HEK293T (cell line): ENCODE measurements around the gene CYP27C1.

Experiments used
- CTCF ChIA-PET: fragments of 350-600 bp; formaldehyde crosslinking; extraction: SDS; loops from one replicate; lab custom pipeline; 2021; ENCODE audit warnings: antibody characterized with exemption, inconsistent platforms; lab: Yijun Ruan, JAX
- POLR2A ChIA-PET: fragments of 350-600 bp; formaldehyde crosslinking; extraction: SDS; loops from one replicate; lab custom pipeline; 2020; ENCODE audit warnings: antibody characterized with exemption, inconsistent platforms; lab: Yijun Ruan, JAX
- DNase-seq: peaks from one replicate; pipeline ENCODE4 v3.0.0; 2012; ENCODE audit warnings: mixed read lengths; ENCODE audit errors: extremely low spot score
- ARNT ChIP-seq: fragments of 450-650 bp; IDR thresholded peaks from 2 replicates; pipeline ENCODE4 v1.6.1; 2017; ENCODE audit warnings: mild to moderate bottlenecking
- BHLHE40 ChIP-seq: fragments of 450-650 bp; IDR thresholded peaks from 2 replicates; pipeline ENCODE4 v1.6.1; 2016; ENCODE audit warnings: mild to moderate bottlenecking, moderate library complexity, borderline replicate concordance
- CTBP1 ChIP-seq: fragments of 450-650 bp; IDR thresholded peaks from 2 replicates; pipeline ENCODE4 v1.6.1; 2016; ENCODE audit warnings: borderline replicate concordance
- ELF4 ChIP-seq: fragments of 450-650 bp; IDR thresholded peaks from 2 replicates; pipeline ENCODE4 v1.6.1; 2017; ENCODE audit warnings: antibody characterized with exemption
- FOXA1 ChIP-seq: fragments of 450-650 bp; IDR thresholded peaks from 2 replicates; pipeline ENCODE4 v1.6.1; 2016; ENCODE audit warnings: mild to moderate bottlenecking
- FOXK2 ChIP-seq: fragments of 450-650 bp; IDR thresholded peaks from 2 replicates; pipeline ENCODE4 v1.6.1; 2016; ENCODE audit warnings: mild to moderate bottlenecking
- FOXM1 ChIP-seq: fragments of 450-650 bp; IDR thresholded peaks from 2 replicates; pipeline ENCODE4 v1.6.1; 2017; ENCODE audit warnings: mild to moderate bottlenecking, borderline replicate concordance
- HDGF ChIP-seq: fragments of 450-650 bp; IDR thresholded peaks from 2 replicates; pipeline ENCODE4 v1.6.1; 2017; ENCODE audit warnings: antibody characterized with exemption, borderline replicate concordance
- L3MBTL2 ChIP-seq: fragments of 450-650 bp; conservative IDR thresholded peaks from 2 replicates; pipeline ENCODE4 v1.6.1; 2016; ENCODE audit warnings: mild to moderate bottlenecking
- LEF1 ChIP-seq: fragments of 450-650 bp; IDR thresholded peaks from 2 replicates; pipeline ENCODE4 v1.6.1; 2017; ENCODE audit warnings: mild to moderate bottlenecking, borderline replicate concordance
- NFRKB ChIP-seq: fragments of 450-650 bp; IDR thresholded peaks from 2 replicates; pipeline ENCODE4 v1.6.1; 2016; ENCODE audit warnings: mild to moderate bottlenecking, moderate library complexity
- SP1 ChIP-seq: fragments of 450-650 bp; IDR thresholded peaks from 2 replicates; pipeline ENCODE4 v1.6.1; 2017
- SUZ12 ChIP-seq: fragments of 450-650 bp; IDR thresholded peaks from 2 replicates; pipeline ENCODE4 v1.6.1; 2016; ENCODE audit warnings: mild to moderate bottlenecking
- TARDBP ChIP-seq: fragments of 450-650 bp; IDR thresholded peaks from 2 replicates; pipeline ENCODE4 v1.6.1; 2016
- ZNF384 ChIP-seq: fragments of 450-650 bp; IDR thresholded peaks from 2 replicates; pipeline ENCODE4 v1.6.1; 2016
- TF ChIP-seq, protein P1 (sequence below): fragments of 450-650 bp; IDR thresholded peaks from 2 replicates; pipeline ENCODE4 v1.6.1; 2016

Gene CYP27C1

DNA sequence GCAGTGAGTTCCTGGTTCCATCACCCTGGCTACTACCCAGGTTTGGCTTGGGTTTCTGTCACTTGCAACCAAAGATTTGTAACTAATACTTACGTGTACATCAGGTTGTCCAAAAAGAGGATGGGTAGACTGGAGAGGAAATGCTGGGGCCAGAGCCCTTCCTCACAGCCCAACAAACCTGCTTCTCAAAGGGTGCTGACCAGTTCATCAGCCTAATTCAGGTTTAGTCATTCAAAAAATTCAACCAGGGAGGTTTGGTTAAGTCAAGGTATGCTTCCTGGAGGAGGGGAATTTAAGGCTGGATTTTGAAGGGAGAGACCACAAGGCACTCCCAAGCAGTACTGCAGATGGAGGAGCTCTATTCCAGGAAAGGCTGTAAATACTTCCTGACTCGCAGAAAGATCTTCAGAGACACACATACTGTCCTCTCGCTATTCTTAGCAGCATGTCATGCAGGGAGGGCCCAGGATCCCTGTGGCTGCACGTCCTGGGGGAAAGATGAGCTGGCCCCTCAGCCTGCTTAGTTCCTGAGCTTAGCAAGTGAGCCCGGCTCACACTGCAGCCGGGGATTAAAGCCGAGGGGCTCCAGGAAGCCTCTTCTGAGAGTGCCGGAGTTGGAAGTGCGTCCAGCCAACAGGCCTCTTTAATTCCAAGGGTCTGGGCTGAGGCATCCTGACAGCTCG lies 73.1 kb downstream of the CYP27C1 start:
- no peak for DNase-seq
- ChIA-PET CTCF (no interaction called here), POLR2A (interaction anchor here (1.0 kb wide), 1 partner anchor 147 kb away, joined by 3 read pairs; the partner anchor contains the start of gene ERCC3)
- TF ChIP-seq ZNF384 (no peak), HDGF (no peak), BHLHE40 (no peak), L3MBTL2 (no peak)

DNA sequence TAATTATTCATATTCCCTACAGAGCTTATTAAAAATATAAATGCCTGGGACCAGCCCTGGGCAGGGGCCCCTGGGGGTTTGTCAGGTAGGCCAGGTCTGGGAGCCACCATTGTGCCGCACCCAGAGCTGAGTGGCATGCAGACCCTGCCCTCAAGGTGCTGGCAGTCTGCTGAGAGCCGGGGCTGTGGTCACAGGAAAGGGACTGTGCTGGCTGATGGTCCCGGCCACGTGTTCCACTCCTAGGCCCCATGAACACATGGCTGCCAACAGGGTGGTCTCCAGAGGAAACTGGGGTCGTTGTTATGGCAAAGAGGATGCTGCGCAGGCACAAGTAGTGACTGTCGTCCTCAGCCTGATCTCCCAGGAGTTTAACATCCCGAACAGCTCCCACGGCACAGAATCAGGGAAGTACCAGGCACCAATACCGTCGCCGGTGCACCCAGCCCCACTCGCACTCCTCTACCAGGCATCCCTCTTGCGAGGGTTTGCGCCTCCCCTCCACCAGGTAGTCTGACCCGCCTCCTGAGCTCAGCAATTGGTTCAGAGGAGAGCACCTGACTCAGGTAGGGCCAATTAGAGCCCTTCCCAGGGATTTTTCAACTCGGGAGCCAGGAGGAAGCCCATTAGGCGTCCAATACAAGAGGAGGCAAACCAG lies 73.9 kb downstream of the CYP27C1 start:
- no peak for TF ChIP-seq HDGF
- no peak for TF ChIP-seq SP1
- no peak for TF ChIP-seq ELF4
- TF ChIP-seq, protein P1, sequence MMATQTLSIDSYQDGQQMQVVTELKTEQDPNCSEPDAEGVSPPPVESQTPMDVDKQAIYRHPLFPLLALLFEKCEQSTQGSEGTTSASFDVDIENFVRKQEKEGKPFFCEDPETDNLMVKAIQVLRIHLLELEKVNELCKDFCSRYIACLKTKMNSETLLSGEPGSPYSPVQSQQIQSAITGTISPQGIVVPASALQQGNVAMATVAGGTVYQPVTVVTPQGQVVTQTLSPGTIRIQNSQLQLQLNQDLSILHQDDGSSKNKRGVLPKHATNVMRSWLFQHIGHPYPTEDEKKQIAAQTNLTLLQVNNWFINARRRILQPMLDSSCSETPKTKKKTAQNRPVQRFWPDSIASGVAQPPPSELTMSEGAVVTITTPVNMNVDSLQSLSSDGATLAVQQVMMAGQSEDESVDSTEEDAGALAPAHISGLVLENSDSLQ, result no peak
- TF ChIP-seq LEF1, result no peak
- TF ChIP-seq ARNT, result no peak
- TF ChIP-seq FOXA1, result no peak
- TF ChIP-seq ZNF384, result no peak
- CTCF ChIA-PET, result interaction anchor here (0.5 to 0.9 kb wide), 2 partner anchors 25 to 115 kb away, joined by 3 to 5 read pairs; no protein-coding TSS in a partner anchor
- no peak for DNase-seq
- POLR2A ChIA-PET, result no interaction called here

DNA sequence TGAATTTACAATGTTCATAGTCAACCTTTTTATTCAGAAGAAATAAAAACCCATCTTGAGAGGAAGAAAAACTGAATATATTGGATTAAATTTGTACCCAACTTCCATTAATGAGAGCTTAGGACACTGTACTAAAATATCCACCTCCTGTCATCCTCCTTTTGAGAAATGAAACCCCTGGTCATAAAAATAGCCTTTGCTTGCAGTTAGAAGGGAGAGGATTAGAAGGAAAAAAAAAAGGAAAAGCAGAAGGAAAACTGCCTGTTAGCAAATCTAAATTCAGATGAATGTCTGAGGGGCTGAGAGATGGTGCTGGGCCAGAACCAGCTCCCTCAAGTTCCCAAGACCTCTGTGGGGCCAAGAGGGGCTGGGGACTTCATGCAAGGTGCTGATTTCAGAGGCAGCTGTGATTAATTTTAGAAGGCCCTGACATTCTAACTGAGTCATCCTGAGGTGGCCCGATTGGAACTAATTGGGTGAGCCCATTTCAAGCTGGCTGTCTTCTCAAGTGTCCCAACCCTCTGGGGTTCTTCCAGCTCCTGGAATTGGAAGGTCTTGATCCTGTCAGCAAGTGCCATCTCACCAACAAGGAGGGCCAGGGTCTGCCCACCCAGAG lies 74.7 kb downstream of the CYP27C1 start:
- ChIA-PET CTCF (interaction anchor here (0.5 to 0.9 kb wide), 4 partner anchors 16 to 114 kb away, joined by 3 to 5 read pairs (median 4); no protein-coding TSS in a partner anchor), POLR2A (no interaction called here)
- no peak for DNase-seq
- no peak for TF ChIP-seq ARNT
- TF ChIP-seq SUZ12, result no peak
- TF ChIP-seq CTBP1, result no peak
- no peak for TF ChIP-seq ZNF384
- TF ChIP-seq L3MBTL2, result no peak
- no peak for TF ChIP-seq LEF1
- no peak for TF ChIP-seq NFRKB

DNA sequence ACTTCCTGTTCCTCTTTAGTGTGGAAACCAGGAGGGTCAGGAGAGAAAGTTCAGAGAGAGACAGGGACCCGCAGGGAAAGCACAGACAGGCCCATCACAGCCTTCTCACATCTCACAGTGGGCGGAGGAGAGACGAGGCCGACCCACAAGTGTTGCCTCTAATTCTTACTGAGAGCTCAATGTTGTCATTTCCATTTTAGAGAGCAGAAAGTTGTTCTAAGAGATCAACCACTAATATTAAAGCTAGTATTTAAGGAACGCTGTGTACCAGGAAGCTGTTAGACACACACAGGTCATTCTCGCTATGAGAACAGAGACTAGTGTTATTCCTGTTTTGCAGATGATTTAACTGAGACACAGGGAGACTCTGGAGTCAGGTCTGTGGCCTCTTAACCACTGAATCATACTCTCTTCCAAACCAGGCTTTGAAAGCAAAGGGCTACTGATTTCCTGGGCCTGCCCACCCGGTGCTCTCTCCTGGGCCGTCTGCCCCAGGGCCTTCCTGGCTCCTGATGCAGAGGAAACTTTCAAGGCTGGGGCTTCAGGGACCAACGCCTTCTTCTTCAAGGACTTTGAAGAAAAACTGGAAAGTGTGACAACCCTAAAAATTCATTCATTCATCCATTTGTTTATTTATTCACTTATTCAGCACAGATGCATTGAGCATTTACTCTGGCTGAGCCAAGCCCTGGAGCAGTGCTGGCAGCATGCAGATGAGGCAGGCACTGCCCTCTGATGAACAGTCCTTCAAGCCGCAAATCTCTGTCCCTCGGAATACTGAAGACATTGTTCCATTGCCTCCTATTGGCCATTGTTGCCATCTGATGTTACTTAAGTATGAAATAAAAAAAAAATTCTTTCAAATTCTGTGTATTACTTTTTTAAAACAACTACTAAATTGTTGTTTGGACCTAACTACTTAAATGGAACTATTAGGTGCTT lies 76.0 kb downstream of the CYP27C1 start:
- CTCF ChIA-PET, result interaction anchor here (0.7 kb wide), 1 partner anchor 15 kb away, joined by 3 read pairs; no protein-coding TSS in a partner anchor
- POLR2A ChIA-PET, result no interaction called here
- peak; percentile 5 for DNase-seq
- TF ChIP-seq HDGF, result no peak
- no peak for TF ChIP-seq BHLHE40
- no peak for TF ChIP-seq SP1
- TF ChIP-seq L3MBTL2, result no peak
- TF ChIP-seq ARNT, result no peak
- no peak for TF ChIP-seq TARDBP
- TF ChIP-seq ELF4, result no peak
- no peak for TF ChIP-seq SUZ12

DNA sequence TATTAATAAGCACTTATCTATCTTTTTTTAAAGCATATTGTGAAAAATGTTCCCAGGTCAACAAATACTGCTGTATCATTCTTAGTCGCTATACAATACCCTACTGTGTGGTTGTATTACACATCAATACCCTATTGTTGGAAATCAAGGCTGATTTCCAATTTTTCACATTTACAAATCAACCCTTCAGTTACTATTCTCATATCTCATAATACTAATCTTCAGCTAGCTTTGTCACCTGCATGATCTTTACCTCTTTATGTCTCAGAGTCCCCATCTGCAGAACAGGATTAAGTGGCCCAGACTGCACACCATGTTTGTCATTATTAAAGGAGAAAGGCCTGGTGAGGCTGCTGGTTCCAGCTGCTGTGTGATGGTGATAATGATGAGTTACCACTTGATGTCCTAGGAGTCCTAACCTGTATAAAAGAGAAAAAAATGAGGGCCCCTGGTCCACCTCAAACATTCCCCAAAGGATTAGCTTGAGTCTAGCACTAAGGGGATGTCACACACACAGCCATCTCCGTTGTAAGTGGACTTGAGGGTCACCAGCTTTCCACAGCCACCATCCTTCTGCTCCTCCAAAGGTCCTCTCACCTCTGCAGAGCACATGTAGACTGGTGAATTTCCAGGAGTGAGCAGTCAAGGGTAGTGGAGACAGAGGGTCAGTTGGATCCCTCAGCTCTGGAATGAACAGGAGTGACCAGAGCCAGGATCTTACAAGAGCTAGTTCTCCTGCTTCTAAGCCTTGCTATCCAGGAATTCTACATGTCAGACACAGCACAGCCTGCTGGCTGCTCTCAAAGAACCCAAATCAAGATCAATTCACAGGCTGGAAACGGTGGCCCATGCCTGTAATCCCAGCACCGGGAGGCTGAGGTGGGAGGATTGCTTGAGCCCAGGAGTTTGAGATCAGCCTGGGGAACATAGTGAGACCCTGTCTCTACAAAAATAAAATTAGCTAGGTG lies 77.2 kb downstream of the CYP27C1 start:
- POLR2A ChIA-PET, result no interaction called here
- CTCF ChIA-PET, result interaction anchor here (0.6 kb wide), 1 partner anchor 13 kb away, joined by 3 read pairs; no protein-coding TSS in a partner anchor

DNA sequence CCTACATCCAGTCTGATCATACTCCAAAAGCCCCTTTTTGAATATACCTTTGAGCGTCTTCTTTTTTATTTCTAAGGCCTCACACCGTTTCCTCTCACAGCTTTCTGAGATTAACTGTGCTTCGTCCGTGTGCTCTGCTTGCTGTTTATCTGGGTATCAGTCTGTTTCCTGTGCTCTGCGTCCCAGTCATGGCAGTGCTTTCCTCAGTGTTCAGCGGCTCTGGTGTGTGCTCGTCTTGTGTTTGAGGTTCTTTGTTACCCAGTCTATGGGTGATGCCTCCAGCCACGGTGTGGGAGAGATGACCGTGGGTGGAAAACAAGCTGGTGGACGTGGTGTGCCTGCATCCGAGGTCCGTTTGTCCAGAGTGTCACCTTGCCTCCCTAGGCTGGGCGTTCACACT lies 79.6 kb downstream of the CYP27C1 start:
- CTCF ChIA-PET, result no interaction called here
- peak; percentile 3 for DNase-seq
- POLR2A ChIA-PET, result no interaction called here
- TF ChIP-seq L3MBTL2 (no peak), LEF1 (no peak), NFRKB (no peak), ELF4 (no peak), SUZ12 (no peak), ARNT (no peak), HDGF (no peak), CTBP1 (no peak), FOXM1 (no peak), BHLHE40 (no peak), TARDBP (no peak), FOXK2 (no peak), ZNF384 (no peak), FOXA1 (no peak), SP1 (no peak)
- TF ChIP-seq, protein P1, result no peak

More for the DNA sequence above, 77.2 kb downstream of the CYP27C1 start:
- peak; percentile 3 for DNase-seq
- TF ChIP-seq HDGF (no peak), LEF1 (no peak)
